Smooth muscle cell (in vitro differentiated cells): Measurements from ENCODE around the gene MAB21L4. TPM values are rescaled to one million over a fixed set of nuclear protein-coding genes. Genes with fewer than 3 reads are reported as not detected.

Experiments used
- DNase-seq: peaks from one replicate; lab custom pipeline; 2025; ENCODE audit not compliant: unreplicated experiment; lab: John Stamatoyannopoulos, UW
- H2AFZ ChIP-seq: fragments of 200-600 bp; sonication (generic); 2 replicates; pipeline ENCODE4 v1.6.0; 2016; ENCODE audit warnings: antibody characterized with exemption, low read depth, mild to moderate bottlenecking
- H3F3A ChIP-seq: fragments of 200-600 bp; sonication (generic); 2 replicates; pipeline ENCODE4 v1.6.0; 2017; ENCODE audit warnings: antibody characterized with exemption, low read depth
- H3K27ac ChIP-seq: fragments of 200-600 bp; sonication (generic); 2 replicates; pipeline ENCODE4 v1.5.1; 2016; ENCODE audit warnings: low read depth, mild to moderate bottlenecking
- H3K27me3 ChIP-seq: fragments of 200-600 bp; sonication (generic); 2 replicates; pipeline ENCODE4 v1.6.1; 2016; ENCODE audit warnings: low read depth, mild to moderate bottlenecking
- H3K36me3 ChIP-seq: fragments of 200-600 bp; sonication (generic); 2 replicates; pipeline ENCODE4 v1.5.1; 2016; ENCODE audit warnings: low read depth
- H3K4me1 ChIP-seq: fragments of 200-600 bp; sonication (generic); 2 replicates; pipeline ENCODE4 v1.5.1; 2016; ENCODE audit warnings: low read depth
- H3K4me2 ChIP-seq: fragments of 200-600 bp; sonication (generic); 2 replicates; pipeline ENCODE4 v1.6.0; 2016; ENCODE audit warnings: mild to moderate bottlenecking
- H3K4me3 ChIP-seq: fragments of 200-600 bp; sonication (generic); 2 replicates; pipeline ENCODE4 v1.5.1; 2016; ENCODE audit warnings: mild to moderate bottlenecking
- H3K79me2 ChIP-seq: fragments of 200-600 bp; sonication (generic); 2 replicates; pipeline ENCODE4 v1.6.0; 2016; ENCODE audit warnings: low read depth, mild to moderate bottlenecking
- H3K9ac ChIP-seq: fragments of 200-600 bp; sonication (generic); 2 replicates; pipeline ENCODE4 v1.6.0; 2016; ENCODE audit warnings: low read depth
- H3K9me3 ChIP-seq: fragments of 200-600 bp; sonication (generic); replicated peaks from 2 replicates; pipeline ENCODE4 v1.5.1; 2016; ENCODE audit warnings: low read depth
- H4K20me1 ChIP-seq: fragments of 200-600 bp; sonication (generic); 2 replicates; pipeline ENCODE4 v1.6.0; 2016; ENCODE audit warnings: low read depth
- WGBS: methylation state at CpG from one replicate; pipeline ENCODE4 v1.1.7; 2016; ENCODE audit warnings: low lambda C conversion rate; 5-methylcytosine and 5-hydroxymethylcytosine counted together
- polyA plus RNA-seq: library from polyadenylated mRNA; unstranded; fragments of >200 nt; fragmentation: Nextera tagmentation; extraction: Ambion mirVana; gene quantifications from 2 replicates; pipeline ENCODE4 v1.2.1, GENCODE V29; 2016
- total RNA-seq: library from RNA; depleted of rRNA; stranded (reverse); fragments of >200 nt; gene quantifications from 2 replicates; pipeline ENCODE4 v1.2.3, GENCODE V29; 2014
- TF ChIP-seq, protein P1 (sequence below): fragments of 200-600 bp; sonication (generic); IDR thresholded peaks from 2 replicates; pipeline ENCODE4 v1.5.1; 2017; ENCODE audit warnings: borderline replicate concordance, mild to moderate bottlenecking, antibody characterized with exemption; ENCODE audit not compliant: insufficient read depth, poor library complexity, severe bottlenecking

MAB21L4 gene
- total and polyA plus RNA-seq, 2 experiments from 2014 or later: 0.53 to 2.2 TPM

DNA sequence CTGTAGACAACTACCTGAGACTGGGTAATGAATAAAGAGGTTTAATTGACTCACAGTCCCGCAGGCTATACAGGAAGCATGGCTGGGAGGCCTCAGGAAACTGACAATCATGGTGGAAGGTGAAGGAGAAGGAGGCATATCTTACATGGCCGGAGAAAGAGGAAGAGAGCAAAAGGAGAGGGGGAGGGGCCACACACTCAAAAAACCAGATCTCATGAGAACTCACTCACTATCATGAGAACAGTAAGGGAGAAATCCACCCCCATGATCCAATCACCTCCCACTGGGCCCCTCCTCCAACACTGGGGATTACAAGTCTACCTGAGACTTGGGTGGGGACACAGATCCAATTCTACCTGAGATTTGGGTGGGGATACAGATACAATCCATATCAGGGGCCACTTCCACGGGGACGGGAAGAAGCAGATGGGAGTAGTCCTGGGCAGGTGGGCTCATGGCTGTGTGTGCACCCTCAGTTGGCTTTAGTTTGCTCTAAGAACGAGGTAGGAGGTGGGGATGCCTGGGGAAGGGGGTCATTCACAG is 9.9 kb downstream of the MAB21L4 start:
- H3F3A ChIP-seq: no peaks in the 10 kb centered on the region
- DNase-seq: no peak
- no peak overlapping the region for H3K4me2 ChIP-seq
- TF ChIP-seq, protein P1, sequence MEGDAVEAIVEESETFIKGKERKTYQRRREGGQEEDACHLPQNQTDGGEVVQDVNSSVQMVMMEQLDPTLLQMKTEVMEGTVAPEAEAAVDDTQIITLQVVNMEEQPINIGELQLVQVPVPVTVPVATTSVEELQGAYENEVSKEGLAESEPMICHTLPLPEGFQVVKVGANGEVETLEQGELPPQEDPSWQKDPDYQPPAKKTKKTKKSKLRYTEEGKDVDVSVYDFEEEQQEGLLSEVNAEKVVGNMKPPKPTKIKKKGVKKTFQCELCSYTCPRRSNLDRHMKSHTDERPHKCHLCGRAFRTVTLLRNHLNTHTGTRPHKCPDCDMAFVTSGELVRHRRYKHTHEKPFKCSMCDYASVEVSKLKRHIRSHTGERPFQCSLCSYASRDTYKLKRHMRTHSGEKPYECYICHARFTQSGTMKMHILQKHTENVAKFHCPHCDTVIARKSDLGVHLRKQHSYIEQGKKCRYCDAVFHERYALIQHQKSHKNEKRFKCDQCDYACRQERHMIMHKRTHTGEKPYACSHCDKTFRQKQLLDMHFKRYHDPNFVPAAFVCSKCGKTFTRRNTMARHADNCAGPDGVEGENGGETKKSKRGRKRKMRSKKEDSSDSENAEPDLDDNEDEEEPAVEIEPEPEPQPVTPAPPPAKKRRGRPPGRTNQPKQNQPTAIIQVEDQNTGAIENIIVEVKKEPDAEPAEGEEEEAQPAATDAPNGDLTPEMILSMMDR: no peak
- WGBS: 82% methylated on average over 5 of the region's 5 CpGs
- no peaks in the 10 kb centered on the region for H3K27me3 ChIP-seq
- H3K36me3 ChIP-seq: no peaks in the 10 kb centered on the region
- no peak overlapping the region for H3K9ac ChIP-seq
- H3K27ac ChIP-seq: no peak overlapping the region
- no peaks in the 10 kb centered on the region for H3K79me2 ChIP-seq
- no peak overlapping the region for H2AFZ ChIP-seq
- no peak overlapping the region for H3K4me3 ChIP-seq
- no peaks in the 10 kb centered on the region for H3K9me3 ChIP-seq
- H3K4me1 ChIP-seq: peaks cover 6% of the 10 kb centered on the region
- H4K20me1 ChIP-seq: no peaks in the 10 kb centered on the region

DNA sequence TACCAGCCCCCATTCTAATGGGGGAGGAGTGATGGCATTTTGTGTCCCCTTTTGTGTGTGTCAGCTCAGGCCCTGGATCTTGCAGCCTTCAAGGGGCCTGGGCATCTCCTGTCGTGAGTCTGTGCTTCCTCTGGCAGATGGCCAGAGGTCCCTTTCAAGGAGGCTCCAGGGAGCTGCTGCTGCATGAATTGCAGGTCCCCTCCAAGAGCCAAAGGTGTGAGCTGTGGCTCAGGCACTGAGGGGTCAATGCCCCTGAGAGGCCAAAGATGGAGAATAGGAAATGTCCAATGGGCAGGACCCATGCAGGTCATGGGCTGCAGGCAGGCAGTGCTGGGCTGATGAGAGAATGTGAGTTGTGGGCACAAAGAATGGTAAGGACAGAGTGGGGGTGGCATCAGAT is 10.4 kb downstream of the MAB21L4 start:
- no peaks in the 10 kb centered on the region for H3K9me3 ChIP-seq
- TF ChIP-seq, protein P1: no peak
- 58% methylated on average over 1 of the region's 1 CpG for WGBS

DNA sequence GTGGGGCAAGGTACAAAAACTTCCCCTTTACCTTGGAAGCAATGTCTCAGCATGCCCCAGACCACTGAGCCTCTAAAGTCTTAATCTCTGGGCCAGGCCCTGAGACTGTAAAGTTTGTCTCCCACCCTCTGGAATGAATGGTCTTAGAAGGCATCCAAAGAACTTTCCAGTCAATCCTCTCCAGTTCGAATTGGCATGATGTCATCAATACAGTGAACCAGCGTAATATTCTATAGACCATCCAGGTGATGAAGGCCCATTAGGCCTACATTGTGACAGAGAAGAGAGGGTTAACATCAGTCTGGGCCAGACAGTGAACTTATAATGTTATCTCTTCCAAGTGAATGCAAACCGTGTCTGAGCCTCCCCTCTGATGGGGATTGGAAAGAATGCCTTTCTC is 11.2 kb downstream of the MAB21L4 start:
- Histone ChIP-seq H3K36me3 (no peaks in the 10 kb centered on the region), H2AFZ (no peak overlapping the region), H3K4me3 (no peak overlapping the region), H3K9ac (no peak overlapping the region), H4K20me1 (no peaks in the 10 kb centered on the region), H3K79me2 (no peaks in the 10 kb centered on the region), H3F3A (no peaks in the 10 kb centered on the region), H3K27ac (no peak overlapping the region), H3K4me1 (peaks cover 6% of the 10 kb centered on the region), H3K4me2 (no peak overlapping the region), H3K9me3 (no peaks in the 10 kb centered on the region), H3K27me3 (peaks cover 3% of the 10 kb centered on the region)
- TF ChIP-seq, protein P1: no peak
- DNase-seq: no peak
- WGBS: 60% methylated on average over 3 of the region's 3 CpGs

More for the DNA sequence above, 10.4 kb downstream of the MAB21L4 start:
- no peak overlapping the region for H3K27ac ChIP-seq
- H3K9ac ChIP-seq: no peak overlapping the region
- no peak overlapping the region for H3K4me2 ChIP-seq
- no peaks in the 10 kb centered on the region for H3F3A ChIP-seq
- H2AFZ ChIP-seq: no peak overlapping the region
- no peak overlapping the region for H3K4me3 ChIP-seq
- H3K36me3 ChIP-seq: no peaks in the 10 kb centered on the region
- no peaks in the 10 kb centered on the region for H4K20me1 ChIP-seq
- no peaks in the 10 kb centered on the region for H3K79me2 ChIP-seq
- H3K4me1 ChIP-seq: peaks cover 6% of the 10 kb centered on the region
- H3K27me3 ChIP-seq: peaks cover 3% of the 10 kb centered on the region
- no peak for DNase-seq

DNA sequence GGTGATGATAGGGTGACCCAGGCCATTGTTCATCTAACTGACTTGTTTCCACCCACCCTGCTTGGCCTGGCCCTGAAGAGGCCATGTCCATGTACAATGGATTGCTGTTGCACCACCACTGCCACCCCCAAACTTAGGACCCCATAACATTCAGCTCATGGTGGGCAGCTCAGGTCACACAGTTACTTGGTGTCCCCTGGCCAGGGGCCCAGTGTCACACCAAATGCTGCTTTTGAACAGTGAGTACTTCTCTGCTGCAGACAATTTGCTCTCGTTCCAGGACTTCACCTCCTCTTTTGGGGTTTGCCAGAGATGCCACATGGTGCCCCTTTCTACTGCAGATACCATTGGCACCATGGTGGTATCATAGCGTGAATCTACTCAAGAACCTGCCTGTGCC is 11.7 kb downstream of the MAB21L4 start:
- Histone ChIP-seq H4K20me1 (no peaks in the 10 kb centered on the region), H2AFZ (no peak overlapping the region), H3K4me1 (peaks cover 6% of the 10 kb centered on the region), H3K79me2 (no peaks in the 10 kb centered on the region), H3K9ac (no peak overlapping the region), H3F3A (no peaks in the 10 kb centered on the region), H3K36me3 (no peaks in the 10 kb centered on the region), H3K9me3 (no peaks in the 10 kb centered on the region), H3K4me3 (no peak overlapping the region), H3K27me3 (peaks cover 3% of the 10 kb centered on the region), H3K4me2 (no peak overlapping the region), H3K27ac (no peak overlapping the region)
- WGBS: 91% methylated on average over 2 of the region's 2 CpGs
- TF ChIP-seq, protein P1: no peak
- no peak for DNase-seq
